Hepatocyte (in vitro differentiated cells): Measurements from ENCODE around the gene ZBTB42.

Experiments used
- CTCF ChIP-seq: fragments of 200-600 bp; sonication (generic); IDR thresholded peaks from 2 replicates; pipeline ENCODE4 v1.5.1; 2016; ENCODE audit warnings: antibody characterized with exemption, mild to moderate bottlenecking; ENCODE audit not compliant: poor library complexity
- EZH2 ChIP-seq: fragments of 200-600 bp; sonication (generic); IDR thresholded peaks from 2 replicates; pipeline ENCODE4 v1.6.1; 2016; ENCODE audit warnings: antibody characterized with exemption, mild to moderate bottlenecking, borderline replicate concordance

GRCh38 chr14:104817930-104818713 lies 17.2 kb downstream of the ZBTB42 start:
- TF ChIP-seq CTCF (no peak), EZH2 (no peak)
